Retinal pigment epithelial cell (primary cell): Measurements from ENCODE around the gene BBOX1.
"Not testable (repeated sequence)": the region's sequence is repeated elsewhere in the genome, so short reads cannot be mapped to it uniquely, and the experiment has no call there.

Source experiments
- DNase-seq: peaks from one replicate; pipeline ENCODE4 v3.0.0-alpha.2; 2010; ENCODE audit warnings: low read depth
- H3K4me3 ChIP-seq: 2 replicates; pipeline ENCODE4 v1.5.1; 2011; ENCODE audit warnings: mild to moderate bottlenecking, low read length, control low read depth, moderate library complexity
- TF ChIP-seq, protein P1 (sequence below): conservative IDR thresholded peaks from 2 replicates; pipeline ENCODE4 v1.5.1; 2011; ENCODE audit warnings: low read depth, low read length, control low read depth, inconsistent platforms

Gene BBOX1

DNA sequence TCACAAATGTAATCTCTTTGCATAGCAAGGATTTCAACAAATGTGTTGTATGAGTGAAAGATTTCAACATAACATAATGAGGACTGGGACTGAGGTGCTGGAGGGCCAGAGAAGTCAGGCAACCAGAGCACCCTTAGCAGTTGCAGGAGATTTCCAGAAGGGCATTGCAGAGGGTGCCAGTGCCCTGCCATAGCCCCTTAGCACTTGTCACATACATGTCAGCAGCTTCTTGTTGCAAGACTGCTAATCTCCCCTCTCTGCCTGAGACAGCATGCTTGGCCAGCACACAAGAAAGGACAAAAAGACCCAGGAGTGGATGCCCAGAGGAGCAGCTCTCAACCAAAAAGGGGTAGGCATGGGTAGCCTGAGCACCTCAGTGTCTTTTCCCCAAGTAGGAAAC lies 43.2 kb downstream of the BBOX1 start:
- no peak overlapping the region for H3K4me3 ChIP-seq
- no peak for DNase-seq
- TF ChIP-seq, protein P1, sequence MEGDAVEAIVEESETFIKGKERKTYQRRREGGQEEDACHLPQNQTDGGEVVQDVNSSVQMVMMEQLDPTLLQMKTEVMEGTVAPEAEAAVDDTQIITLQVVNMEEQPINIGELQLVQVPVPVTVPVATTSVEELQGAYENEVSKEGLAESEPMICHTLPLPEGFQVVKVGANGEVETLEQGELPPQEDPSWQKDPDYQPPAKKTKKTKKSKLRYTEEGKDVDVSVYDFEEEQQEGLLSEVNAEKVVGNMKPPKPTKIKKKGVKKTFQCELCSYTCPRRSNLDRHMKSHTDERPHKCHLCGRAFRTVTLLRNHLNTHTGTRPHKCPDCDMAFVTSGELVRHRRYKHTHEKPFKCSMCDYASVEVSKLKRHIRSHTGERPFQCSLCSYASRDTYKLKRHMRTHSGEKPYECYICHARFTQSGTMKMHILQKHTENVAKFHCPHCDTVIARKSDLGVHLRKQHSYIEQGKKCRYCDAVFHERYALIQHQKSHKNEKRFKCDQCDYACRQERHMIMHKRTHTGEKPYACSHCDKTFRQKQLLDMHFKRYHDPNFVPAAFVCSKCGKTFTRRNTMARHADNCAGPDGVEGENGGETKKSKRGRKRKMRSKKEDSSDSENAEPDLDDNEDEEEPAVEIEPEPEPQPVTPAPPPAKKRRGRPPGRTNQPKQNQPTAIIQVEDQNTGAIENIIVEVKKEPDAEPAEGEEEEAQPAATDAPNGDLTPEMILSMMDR: no peak

DNA sequence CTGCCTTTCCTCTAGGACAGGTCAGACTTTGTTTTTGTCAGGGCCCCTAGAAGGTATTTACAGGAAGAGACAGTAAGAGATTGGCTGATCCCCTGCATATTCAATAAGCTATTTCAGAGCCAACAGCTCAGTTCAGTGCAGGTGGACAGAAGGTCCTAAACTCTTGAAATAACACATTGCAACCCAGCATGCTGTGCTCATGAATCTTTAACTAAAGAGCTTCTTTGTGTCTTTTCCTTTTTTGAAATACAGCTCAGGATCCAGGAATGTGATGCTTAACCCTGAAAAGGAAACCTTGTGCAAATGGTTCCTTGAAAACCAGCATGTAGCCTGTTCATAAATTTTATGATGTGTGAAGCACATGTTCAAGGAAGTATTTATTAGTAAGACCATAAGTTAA lies 43.9 kb downstream of the BBOX1 start:
- TF ChIP-seq, protein P1: no peak
- no peak for DNase-seq
- H3K4me3 ChIP-seq: no peak overlapping the region

DNA sequence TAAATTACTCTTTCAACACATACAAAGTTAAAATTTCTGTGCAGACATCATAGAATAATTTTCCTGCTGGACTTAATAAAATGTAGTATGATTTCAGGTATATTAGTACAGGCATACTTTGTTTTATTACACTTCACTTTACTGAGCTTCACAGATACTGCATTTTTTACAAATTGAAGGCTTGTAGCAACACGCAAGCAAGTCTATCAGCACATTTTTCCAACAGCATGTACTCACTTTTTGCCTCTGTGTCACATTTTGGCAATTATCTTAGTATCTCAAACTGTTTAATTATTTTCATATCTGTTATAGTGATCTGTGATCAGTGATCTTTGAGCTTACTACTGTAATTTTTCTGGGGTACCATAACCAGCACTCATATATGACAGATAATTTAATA lies 44.5 kb downstream of the BBOX1 start:
- no peak for DNase-seq
- H3K4me3 ChIP-seq: no peak overlapping the region
- TF ChIP-seq, protein P1: no peak

DNA sequence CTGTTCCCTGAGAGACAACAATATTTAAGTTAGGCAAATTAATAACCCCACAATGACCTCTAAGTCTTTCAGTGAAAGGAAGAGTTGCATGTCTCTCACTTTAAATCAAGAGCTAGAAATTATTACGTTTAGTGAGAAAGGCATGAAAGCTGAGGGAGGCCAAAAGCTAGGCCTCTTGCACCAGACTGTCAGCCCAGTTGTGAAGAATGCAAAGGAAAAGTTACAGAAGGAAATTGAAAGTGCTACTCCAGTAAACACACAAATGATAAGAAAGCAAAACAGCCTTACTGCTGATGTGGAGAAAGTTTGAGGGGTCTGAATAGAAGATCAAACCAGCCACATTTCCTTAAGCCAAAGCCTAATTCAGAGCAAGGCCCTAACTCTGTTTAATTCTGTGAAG lies 45.0 kb downstream of the BBOX1 start:
- no peak overlapping the region for H3K4me3 ChIP-seq
- no peak for DNase-seq
- TF ChIP-seq, protein P1: no peak

DNA sequence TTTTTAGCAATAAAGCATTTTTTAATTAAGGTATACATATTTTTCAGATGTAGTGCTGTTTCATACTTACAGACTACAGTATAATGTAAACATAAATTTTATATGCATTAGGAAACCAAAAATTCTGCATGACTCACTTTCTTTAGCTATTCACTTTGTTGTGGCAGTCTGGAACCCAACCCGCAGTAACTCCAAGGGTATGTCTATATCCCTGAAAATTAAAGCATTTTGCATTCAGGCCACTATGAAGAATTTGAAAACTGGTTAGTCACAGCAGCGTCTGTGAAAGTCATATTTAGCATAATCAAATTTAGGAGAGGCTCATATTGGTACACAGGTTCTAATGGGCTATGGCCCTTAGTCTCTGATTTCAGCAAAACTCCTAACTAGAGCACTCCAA lies 46.8 kb downstream of the BBOX1 start:
- DNase-seq: no peak
- TF ChIP-seq, protein P1: no peak
- H3K4me3 ChIP-seq: no peak overlapping the region

DNA sequence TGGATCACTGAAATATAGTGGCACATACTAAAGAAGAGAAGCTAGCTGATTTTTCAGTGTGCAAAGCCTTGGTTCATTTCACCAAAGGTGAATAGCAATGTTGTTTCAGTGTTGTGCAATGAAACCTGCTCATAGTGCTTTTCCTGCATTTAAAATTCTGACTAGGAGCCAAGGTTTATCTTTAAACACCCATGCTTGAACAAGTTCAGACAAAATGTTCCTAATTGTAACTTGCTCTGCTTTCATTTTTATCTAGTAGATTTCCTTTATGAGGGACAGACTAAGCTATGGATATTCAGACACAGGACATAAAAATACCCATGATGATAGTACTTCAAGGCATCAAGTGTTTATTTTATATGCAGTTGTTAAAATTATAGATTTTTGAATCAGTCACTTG lies 47.7 kb downstream of the BBOX1 start:
- H3K4me3 ChIP-seq: no peak overlapping the region
- TF ChIP-seq, protein P1: no peak
- no peak for DNase-seq

DNA sequence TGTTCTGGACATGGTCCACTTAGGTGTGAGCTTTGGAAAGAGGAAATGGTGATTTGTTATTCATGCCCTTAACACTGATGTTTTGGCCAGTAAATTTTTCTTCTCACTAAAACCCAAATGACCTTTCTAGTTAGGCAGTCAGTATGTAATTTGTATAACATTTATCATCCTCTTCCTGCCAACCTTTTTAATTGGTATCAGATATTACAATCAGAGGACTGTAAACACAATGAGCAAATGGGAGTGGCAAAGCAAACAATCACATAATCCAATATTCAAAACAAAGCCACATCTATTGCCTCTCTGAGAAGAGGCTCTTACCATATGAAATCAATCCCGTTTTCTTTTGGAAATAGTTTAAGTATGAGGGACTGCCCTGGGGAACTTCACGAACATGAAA lies 49.1 kb downstream of the BBOX1 start:
- TF ChIP-seq, protein P1: no peak
- H3K4me3 ChIP-seq: no peak overlapping the region
- no peak for DNase-seq

DNA sequence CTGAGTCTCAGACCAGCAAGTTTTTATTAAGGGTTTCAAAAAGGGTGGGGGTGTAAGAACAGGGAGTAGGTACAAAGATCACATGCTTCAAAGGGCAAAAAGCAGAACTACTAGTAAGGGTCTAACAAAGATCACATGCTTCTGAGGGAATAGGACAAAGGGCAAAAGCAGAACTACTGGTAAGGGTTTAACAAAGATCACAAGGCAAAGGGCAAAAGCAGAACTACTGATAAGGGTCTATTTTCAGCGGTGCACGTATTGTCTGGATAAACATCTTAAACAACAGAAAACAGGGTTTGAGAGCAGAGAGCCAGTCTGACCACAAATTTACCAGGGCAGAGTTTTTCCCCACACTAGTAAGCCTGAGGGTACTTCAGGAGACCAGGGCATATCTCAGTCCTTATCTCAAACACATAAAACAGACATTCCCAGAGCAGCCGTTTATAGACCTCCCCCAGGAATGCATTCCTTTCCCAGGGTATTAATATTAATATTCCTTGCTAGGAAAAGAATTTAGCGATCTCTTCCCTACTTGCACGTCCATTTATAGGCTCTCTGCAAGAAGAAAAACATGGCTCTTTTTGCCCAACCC lies 49.8 kb downstream of the BBOX1 start:
- not testable (repeated sequence) for H3K4me3 ChIP-seq, DNase-seq
